ENCODE results near the gene TRAIP. TPM values are rescaled to one million over a fixed set of nuclear protein-coding genes. Genes with fewer than 3 reads are reported as not detected.

The TRAIP gene
- total RNA-seq, 1 donor from 2014 or later: 2.0 TPM

GRCh38 chr3:49877716-49878115 lies 21.4 kb upstream of the TRAIP start:
- DNase-seq (ENCODE audit: low spot score in 2 of 2) (no peak), FAIRE-seq (no peak)

- FAIRE-seq (no peak), DNase-seq (ENCODE audit: low spot score in 2 of 2) (no peak)
These were observed 20.2 kb upstream of the TRAIP start for GRCh38 chr3:49876567-49876966.

- FAIRE-seq (no peak), DNase-seq (ENCODE audit: low spot score in 2 of 2) (no peak)
These were observed 17.3 kb upstream of the TRAIP start for GRCh38 chr3:49873623-49874022.

- DNase-seq (ENCODE audit: low spot score in 2 of 2): no peak
- FAIRE-seq: no peak
These were observed 16.5 kb upstream of the TRAIP start for GRCh38 chr3:49872801-49873281.

- DNase-seq (ENCODE audit: low spot score in 2 of 2): no peak
- FAIRE-seq: no peak
These were observed 15.3 kb upstream of the TRAIP start for GRCh38 chr3:49871531-49872153.

GRCh38 chr3:49869525-49870126 lies 13.3 kb upstream of the TRAIP start, which contains the start of gene CAMKV:
Gene CAMKV (minus strand): TSS chr3:49869906. CDS start chr3:49862388, 7,518 bp downstream.
- FAIRE-seq (no peak), DNase-seq (ENCODE audit: low spot score in 2 of 2) (peak in 1 of 2 donors; percentile 53)

- DNase-seq (ENCODE audit: low spot score in 2 of 2): no peak
- FAIRE-seq: no peak
These were observed 12.6 kb upstream of the TRAIP start for GRCh38 chr3:49868862-49869466.

GRCh38 chr3:49867871-49868321 lies 11.5 kb upstream of the TRAIP start:
- FAIRE-seq: no peak
- no peak for DNase-seq (ENCODE audit: low spot score in 2 of 2)

GRCh38 chr3:49867400-49867799 lies 11.0 kb upstream of the TRAIP start:
- FAIRE-seq (no peak), DNase-seq (ENCODE audit: low spot score in 2 of 2) (no peak)

- DNase-seq (ENCODE audit: low spot score in 2 of 2) (no peak), FAIRE-seq (no peak)
These were observed 8.9 kb upstream of the TRAIP start for GRCh38 chr3:49865198-49865784.

GRCh38 chr3:49864505-49864904 lies 8.1 kb upstream of the TRAIP start:
- FAIRE-seq (no peak), DNase-seq (ENCODE audit: low spot score in 2 of 2) (no peak)

- no peak for FAIRE-seq
- no peak for DNase-seq (ENCODE audit: low spot score in 2 of 2)
These were observed 3.4 kb upstream of the TRAIP start for GRCh38 chr3:49859576-49860305.

GRCh38 chr3:49855662-49856061 lies 702 bp downstream of the TRAIP start:
- FAIRE-seq (no peak), DNase-seq (ENCODE audit: low spot score in 2 of 2) (no peak)

GRCh38 chr3:49845694-49846093 lies 10.7 kb downstream of the TRAIP start:
- FAIRE-seq (no peak), DNase-seq (ENCODE audit: low spot score in 2 of 2) (no peak)

- DNase-seq (ENCODE audit: low spot score in 2 of 2) (no peak), FAIRE-seq (no peak)
These were observed 11.7 kb downstream of the TRAIP start for GRCh38 chr3:49844464-49845183.

- FAIRE-seq (no peak), DNase-seq (ENCODE audit: low spot score in 2 of 2) (no peak)
These were observed 13.4 kb downstream of the TRAIP start for GRCh38 chr3:49842843-49843517.

- DNase-seq (ENCODE audit: low spot score in 2 of 2) (no peak), FAIRE-seq (no peak)
These were observed 14.6 kb downstream of the TRAIP start for GRCh38 chr3:49841806-49842205.

GRCh38 chr3:49841126-49841696 lies 15.2 kb downstream of the TRAIP start:
- DNase-seq (ENCODE audit: low spot score in 2 of 2) (no peak), FAIRE-seq (no peak)

- FAIRE-seq (no peak), DNase-seq (ENCODE audit: low spot score in 2 of 2) (no peak)
These were observed 16.0 kb downstream of the TRAIP start for GRCh38 chr3:49840388-49840787.

Data from frontal cortex (tissue), 4 donors.